HG03135 (cell line): ENCODE measurements around the gene GRIP2.
"Not testable (repeated sequence)": the region's sequence is repeated elsewhere in the genome, so short reads cannot be mapped to it uniquely, and the experiment has no call there.

Experiments used
- ATAC-seq: cut with Tn5 transposase; IDR thresholded peaks from one replicate; pipeline ENCODE4 v1.9.1; 2021; ENCODE audit warnings: mild to moderate bottlenecking, moderate library complexity; ENCODE audit not compliant: unreplicated experiment

The GRIP2 gene

GRCh38 chr3:14522768-14523167, 17.4 kb downstream of the GRIP2 start:
- ATAC-seq, result no peak

GRCh38 chr3:14522129-14522691, 17.9 kb downstream of the GRIP2 start:
- ATAC-seq, result no peak

DNA sequence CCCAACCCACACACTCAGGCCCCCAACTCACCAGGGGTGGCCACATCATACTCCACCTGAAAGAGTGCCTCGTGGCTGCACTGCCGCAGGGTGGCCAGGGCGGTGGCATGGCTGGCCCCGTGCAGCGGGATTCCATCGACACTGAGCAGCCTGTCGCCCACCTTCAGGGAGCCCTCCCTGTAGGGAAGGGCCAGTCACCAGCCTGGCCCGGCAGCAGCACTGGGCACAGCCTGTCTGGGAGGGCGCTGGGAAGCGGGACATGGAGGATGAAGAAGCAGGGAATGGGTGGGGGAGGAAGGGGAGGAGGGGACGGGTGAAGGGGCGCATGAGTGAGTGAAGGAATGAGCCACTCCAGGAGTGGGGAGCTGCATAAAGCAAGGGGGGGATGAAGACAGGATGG, 18.5 kb downstream of the GRIP2 start:
- ATAC-seq, result no peak

- ATAC-seq, result no peak
Measured at GRCh38 chr3:14520967-14521366, 19.2 kb downstream of the GRIP2 start.

GRCh38 chr3:14520149-14520548, 20.0 kb downstream of the GRIP2 start:
- no peak for ATAC-seq

DNA sequence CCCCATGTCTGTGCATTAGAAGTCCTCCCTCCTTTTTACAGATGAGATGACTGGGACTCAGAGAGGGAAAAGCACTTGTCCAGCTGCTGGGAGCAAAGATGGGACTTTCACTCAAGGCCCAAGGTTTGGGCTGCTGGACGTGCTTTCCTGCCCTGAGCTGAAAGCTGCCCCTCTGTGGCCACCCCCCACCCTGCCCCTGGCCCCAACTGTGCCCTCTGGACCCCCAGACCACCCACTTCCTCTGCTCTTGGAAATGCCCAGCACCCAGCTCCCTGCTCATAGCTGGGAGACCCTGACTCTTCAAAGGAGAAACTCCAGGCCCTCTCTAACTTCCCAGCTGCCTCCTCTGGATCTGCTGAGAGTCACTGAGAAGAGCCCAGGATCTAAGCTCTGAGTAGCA, 20.7 kb downstream of the GRIP2 start:
- no peak for ATAC-seq

- no peak for ATAC-seq
Measured at GRCh38 chr3:14518893-14519292, 21.2 kb downstream of the GRIP2 start.

GRCh38 chr3:14518432-14518802, 21.7 kb downstream of the GRIP2 start:
- ATAC-seq, result no peak

DNA sequence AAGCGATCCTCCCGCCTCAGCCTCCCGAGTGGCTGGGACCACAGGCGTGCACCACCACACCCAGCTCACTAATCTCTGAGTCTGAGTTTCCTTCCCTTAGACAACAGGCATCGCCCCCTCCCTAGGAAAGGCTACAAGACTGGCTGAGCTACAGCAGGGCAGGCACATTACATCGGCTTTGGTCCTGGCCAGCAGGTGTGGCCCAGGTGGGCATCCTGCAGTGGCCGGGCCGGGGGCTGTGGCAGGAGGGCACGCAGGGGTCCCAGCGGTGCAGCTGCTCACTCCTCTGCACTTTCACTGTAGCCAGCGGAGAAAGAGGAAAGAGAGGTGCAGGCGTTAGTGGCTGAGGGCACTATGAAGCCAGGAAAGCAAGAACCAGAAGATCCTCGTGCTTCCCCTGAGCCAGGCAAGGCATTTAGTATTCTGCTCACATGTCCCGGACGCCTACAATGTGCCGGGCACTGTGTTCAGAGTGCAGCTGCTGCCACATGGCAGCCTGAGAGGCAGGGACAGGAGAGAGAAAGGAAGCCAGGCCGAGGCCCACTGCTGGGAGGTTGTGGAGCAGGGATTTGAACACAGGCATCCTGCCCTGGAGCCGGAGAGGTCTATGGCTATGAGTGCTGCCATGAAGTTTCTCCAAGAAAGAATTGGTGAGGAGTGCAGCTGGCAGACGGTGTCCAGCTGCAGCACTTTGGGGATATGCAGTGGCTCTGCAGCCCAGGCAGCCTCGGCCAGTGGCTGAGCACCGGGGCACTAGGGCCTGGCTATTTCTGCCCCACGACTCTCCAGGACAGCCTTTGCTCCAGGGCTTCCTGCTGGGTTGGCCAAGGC, 22.3 kb downstream of the GRIP2 start:
- ATAC-seq, result no peak

DNA sequence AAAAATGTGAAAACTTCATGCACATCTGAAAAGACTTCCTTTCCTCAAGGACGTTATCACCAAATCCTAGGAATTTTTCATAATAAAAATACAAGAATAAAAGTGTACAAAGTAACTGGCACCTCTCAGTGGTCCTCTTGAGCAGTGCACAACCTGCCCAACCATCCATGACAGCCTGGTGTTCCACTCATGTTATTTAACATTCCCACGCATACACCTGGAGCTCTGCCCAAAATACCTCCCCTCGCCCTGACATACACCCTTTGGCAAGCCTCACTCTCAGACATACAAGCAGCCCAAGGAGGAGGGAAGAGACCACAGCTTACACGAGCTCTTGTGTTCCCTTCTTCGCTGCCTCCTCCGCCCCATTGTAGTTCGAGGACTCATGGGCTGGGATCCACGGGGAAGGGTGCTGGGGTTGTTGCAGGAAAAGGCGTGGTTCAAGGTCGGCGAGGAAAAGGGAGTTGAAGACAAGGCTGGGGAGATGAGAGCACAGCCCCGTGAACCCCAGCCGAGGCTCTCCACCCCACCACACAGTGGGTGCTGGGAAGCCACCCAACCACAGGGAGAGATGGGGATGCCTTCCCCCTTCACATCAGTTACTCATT, 23.3 kb downstream of the GRIP2 start:
- ATAC-seq, result no peak

DNA sequence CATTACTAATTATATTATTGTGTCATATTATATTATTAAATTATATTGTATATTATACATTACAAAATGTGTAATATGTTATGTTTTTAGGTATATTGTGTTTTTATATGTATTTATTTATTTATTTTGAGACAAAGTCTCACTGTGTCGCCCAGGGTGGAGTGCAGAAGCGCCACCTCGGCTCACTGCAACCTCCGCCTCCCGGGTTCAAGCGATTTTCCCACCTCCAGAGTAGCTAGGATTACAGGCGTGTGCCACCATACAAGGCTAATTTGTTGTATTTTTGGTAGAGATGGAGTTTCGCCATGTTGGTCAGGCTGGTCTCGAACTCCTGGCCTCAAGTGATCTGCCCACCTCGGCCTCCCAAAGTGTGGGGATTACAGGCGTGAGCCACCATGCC, 24.6 kb downstream of the GRIP2 start:
- ATAC-seq, result not testable (repeated sequence)

DNA sequence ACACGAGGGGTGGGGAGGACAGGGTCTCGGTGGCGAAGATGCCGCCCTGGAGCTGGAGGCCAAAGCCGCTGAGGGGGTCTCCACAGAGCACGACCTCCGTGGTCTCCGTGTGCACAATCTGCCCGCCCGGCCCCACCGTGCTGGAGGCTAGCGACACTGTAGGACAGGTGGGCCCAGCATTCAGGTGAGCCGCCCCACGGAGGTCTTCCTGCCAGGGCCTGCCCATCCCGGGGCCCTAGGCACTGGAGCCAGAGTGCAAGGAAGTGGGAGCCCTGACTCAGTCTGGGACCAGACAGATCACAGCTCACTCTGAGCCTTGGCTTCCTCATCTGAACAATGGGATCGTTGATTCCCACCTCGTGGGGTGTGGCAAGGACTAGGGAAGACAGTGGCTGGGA, 25.8 kb downstream of the GRIP2 start:
- ATAC-seq, result no peak

DNA sequence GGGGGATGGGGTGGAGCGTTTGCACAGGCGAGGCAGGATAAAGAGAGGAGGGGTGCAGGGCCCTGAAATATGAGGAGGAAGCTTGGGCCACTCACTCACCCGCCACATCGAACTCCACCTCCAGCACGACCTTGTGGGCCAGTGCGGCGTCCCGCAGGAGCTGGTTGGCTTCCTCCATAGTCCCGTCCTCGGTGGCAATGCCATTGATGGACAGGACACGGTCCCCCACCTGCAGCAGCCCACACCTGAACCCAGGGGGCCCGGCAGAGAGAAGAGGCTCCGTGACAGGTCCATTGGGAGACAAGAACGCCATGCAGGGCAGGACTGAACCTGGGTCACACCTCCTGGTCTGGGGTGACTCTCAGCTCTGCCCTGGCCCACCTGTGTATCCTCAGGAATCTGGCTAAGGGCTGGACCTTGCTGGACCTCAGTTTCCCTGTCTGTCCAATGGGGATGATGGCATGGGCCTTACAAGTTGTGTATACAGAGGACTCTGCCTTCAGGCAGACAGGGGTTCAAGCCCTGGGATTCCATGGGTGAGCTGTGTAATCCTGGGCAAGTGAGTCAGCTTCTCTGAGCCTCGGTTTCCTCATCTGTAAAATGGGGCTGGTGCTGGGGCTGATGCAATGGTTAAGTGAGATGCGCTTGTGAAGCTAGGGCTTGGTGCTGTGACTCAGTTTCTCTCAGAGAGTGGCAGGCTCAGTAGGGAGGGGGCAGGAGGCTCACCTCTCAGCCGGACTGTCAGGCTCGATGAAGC, 26.4 kb downstream of the GRIP2 start:
- no peak for ATAC-seq

DNA sequence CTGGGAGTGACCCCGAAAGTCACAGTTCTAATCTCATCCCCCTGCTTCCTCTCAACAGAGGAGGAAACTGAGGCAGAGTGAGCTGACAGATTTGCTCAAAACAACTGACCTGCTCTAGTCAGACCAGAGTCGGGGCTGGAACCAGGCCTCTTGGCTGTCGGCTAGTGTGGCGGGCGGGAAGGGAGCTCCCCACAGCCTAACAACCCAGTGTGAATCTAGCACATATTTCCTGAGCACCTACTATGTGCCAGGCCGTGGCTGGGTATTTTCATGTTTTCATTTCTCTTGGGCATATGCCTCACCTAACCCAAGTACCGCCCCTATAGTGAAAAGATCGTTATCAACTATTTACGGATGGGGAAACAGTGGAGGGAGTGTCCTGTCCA, 27.2 kb downstream of the GRIP2 start:
- ATAC-seq, result no peak

DNA sequence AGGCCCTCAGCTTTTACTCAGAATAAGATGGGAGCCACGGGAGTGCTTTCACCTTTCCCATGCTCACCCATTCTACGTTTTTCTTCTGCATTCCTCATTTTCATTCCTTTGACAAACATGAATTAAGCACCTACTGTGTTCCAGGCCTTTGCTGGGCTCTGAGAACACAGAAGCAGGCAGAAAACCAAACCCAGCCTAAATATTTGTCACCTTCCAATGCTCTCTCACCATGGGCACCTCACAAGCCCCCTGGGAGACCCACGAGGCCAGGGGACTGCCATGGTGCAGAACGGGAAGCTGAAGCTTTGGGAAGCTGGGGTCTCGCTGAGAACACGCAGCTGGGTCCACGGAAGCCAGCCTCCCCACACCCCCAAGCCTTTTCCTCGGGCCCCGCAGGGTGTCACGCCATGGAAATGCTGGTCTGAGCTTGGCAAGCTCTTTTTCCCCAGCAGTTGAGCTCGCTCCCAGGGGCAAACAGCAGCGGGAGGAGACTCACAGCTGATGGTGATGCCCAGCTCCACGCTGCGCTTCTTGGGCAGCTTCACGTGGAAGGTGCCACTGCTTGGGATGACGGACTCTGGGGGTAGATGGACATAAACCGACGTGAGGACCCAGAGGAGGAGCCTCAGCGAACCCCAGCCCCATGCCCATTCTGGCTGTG, 27.7 kb downstream of the GRIP2 start:
- no peak for ATAC-seq

DNA sequence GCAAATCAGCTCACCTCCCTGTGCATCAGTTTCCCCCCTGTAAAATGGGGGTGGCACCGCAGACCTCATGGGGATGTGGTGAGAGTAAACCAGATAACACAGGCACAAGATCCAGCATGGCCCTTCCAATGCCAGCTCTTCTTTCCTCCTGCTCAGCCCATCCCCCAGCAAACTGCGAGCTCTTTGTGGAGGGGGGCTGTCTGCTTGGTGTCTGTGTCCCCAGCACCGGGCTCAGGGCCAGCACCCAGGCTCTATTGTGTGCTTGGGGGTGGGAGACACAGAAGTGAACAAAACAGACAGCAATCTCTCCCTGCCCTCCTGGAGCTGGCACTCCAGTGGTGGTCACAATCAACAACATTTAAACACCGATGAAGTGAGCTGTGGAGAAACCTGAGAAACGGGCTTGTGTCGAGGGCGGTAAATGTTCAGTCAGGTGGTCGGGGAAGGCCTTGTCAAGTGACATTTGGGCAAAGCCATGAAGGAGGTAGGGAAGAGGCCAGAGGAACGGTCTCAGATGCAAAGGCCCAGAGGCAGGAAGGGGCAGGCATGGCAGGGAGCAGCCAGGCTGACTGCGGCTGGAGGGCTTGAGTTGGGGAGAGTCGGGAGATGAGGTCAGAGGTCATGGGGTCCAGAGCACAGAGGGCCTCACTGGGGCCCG, 28.4 kb downstream of the GRIP2 start:
- no peak for ATAC-seq

DNA sequence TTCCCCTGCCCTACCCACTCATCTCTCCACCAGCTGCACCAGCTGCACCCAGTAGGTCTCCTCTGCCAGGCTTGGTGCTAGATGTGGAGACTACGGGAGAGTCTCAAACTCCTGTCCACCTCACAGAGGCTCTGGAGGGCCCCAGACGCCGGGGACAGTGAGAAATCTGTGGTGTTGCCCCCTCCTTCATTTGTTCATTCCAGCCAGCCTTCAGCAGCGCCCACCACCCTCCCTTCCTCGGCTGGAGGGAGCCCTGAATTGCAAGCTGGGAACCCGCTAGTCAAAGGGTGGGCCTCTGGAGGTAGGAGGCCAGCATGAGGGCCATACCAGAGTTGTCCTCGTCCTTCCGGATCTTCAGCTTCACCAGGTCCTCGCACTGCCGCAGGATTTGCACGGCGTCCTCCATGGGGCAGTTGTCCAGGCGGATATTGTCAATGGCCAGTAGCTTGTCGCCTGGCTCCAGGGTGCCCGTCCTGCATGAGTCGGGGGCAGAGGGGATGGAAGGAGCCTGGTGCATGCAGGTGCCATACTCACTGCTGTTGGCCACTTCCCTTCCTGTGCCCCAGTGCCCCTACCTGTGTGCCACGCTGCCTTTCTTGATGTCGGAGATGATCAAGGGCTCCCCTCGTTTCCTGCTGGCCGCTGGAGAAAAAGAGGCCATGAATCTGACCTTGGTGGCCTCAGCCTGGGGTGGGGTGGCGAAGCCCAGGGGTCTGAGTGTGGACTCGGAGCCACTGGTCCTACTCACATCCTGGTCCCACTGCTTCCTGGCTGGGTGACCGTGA, 29.1 kb downstream of the GRIP2 start:
- ATAC-seq, result no peak

- ATAC-seq, result no peak
Measured at GRCh38 chr3:14509796-14510100, 30.4 kb downstream of the GRIP2 start.

- no peak for ATAC-seq
Measured at GRCh38 chr3:14508966-14509795, 31.0 kb downstream of the GRIP2 start.
